Parathyroid adenoma (tissue), 2 donors: ENCODE measurements around the gene GPATCH1.

Experiments used
- H2AFZ ChIP-seq: fragments of 300-600 bp; sonication (generic); one replicate; pipeline ENCODE4 v1.7.0; 2017; ENCODE audit warnings: antibody characterized with exemption, mild to moderate bottlenecking
- H3K27ac ChIP-seq: fragments of 300-600 bp; sonication (generic); one replicate; pipeline ENCODE4 v1.7.0; 2017
- H3K27me3 ChIP-seq: fragments of 300-600 bp; sonication (generic); one replicate; pipeline ENCODE4 v1.7.0; 2017; ENCODE audit warnings: low read length; ENCODE audit not compliant: control insufficient read depth, insufficient read depth
- H3K36me3 ChIP-seq: fragments of 300-600 bp; sonication (generic); one replicate; pipeline ENCODE4 v1.7.0; 2017; ENCODE audit warnings: low read length; ENCODE audit not compliant: control insufficient read depth, insufficient read depth
- H3K4me1 ChIP-seq: fragments of 300-600 bp; sonication (generic); one replicate; pipeline ENCODE4 v1.7.0; 2017; ENCODE audit warnings: control low read depth
- H3K4me2 ChIP-seq: fragments of 300-600 bp; sonication (generic); one replicate; pipeline ENCODE4 v1.7.0; 2017; ENCODE audit warnings: low read length
- H3K4me3 ChIP-seq: fragments of 300-600 bp; sonication (generic); one replicate; pipeline ENCODE4 v1.7.0; 2017; ENCODE audit warnings: low read depth, low read length
- H3K79me2 ChIP-seq: fragments of 300-600 bp; sonication (generic); one replicate; pipeline ENCODE4 v1.7.0; 2017; ENCODE audit warnings: control low read depth
- H3K9ac ChIP-seq: fragments of 300-600 bp; sonication (generic); one replicate; pipeline ENCODE4 v1.7.0; 2017; ENCODE audit warnings: mild to moderate bottlenecking
- H3K9me3 ChIP-seq: fragments of 300-600 bp; sonication (generic); one replicate; pipeline ENCODE4 v1.7.0; 2017; ENCODE audit warnings: low read length; ENCODE audit not compliant: control insufficient read depth
- TF ChIP-seq, protein P1 (sequence below): fragments of 300-600 bp; sonication (generic); IDR thresholded peaks from one replicate; pipeline ENCODE4 v1.7.0; 2017; ENCODE audit warnings: antibody characterized with exemption, mild to moderate bottlenecking
- donor health status: primary hyperparathyroidism.

Gene GPATCH1

DNA sequence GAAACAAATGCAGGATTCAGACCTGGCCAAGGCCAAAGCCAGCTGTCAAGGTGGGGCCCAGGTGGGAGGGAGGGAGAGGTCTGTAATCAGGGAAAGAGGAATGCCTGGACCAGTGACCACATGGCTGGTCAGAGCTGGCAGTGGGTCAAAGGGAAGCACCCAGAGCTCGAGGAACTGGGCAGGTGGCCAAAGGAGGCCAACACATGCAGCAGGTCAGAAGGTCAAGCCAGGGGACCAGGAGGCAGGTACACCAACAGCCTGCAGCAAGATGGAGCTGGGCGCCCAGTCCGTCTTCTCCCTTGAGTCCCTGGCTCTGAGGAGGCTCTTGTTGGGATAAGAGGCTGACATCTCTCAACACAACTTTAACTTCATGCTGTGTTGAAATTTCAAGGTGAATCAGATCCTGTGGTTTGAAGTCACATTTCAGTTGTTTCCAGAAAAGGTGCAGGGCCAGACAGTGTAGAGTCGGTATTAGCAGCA lies 17.1 kb downstream of the GPATCH1 start:
- H3K27me3 ChIP-seq, result no peaks in the 10 kb centered on the region
- H3K4me1 ChIP-seq, result peaks cover 11% of the 10 kb centered on the region
- no peaks in the 10 kb centered on the region for H3K79me2 ChIP-seq
- no peaks in the 10 kb centered on the region for H3K36me3 ChIP-seq
- TF ChIP-seq, protein P1, sequence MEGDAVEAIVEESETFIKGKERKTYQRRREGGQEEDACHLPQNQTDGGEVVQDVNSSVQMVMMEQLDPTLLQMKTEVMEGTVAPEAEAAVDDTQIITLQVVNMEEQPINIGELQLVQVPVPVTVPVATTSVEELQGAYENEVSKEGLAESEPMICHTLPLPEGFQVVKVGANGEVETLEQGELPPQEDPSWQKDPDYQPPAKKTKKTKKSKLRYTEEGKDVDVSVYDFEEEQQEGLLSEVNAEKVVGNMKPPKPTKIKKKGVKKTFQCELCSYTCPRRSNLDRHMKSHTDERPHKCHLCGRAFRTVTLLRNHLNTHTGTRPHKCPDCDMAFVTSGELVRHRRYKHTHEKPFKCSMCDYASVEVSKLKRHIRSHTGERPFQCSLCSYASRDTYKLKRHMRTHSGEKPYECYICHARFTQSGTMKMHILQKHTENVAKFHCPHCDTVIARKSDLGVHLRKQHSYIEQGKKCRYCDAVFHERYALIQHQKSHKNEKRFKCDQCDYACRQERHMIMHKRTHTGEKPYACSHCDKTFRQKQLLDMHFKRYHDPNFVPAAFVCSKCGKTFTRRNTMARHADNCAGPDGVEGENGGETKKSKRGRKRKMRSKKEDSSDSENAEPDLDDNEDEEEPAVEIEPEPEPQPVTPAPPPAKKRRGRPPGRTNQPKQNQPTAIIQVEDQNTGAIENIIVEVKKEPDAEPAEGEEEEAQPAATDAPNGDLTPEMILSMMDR, result no peak
- no peaks in the 10 kb centered on the region for H3K9me3 ChIP-seq
- no peak overlapping the region for H3K9ac ChIP-seq
- H2AFZ ChIP-seq, result no peak overlapping the region
- no peak overlapping the region for H3K4me2 ChIP-seq
- H3K27ac ChIP-seq, result no peak overlapping the region
- no peak overlapping the region for H3K4me3 ChIP-seq

DNA sequence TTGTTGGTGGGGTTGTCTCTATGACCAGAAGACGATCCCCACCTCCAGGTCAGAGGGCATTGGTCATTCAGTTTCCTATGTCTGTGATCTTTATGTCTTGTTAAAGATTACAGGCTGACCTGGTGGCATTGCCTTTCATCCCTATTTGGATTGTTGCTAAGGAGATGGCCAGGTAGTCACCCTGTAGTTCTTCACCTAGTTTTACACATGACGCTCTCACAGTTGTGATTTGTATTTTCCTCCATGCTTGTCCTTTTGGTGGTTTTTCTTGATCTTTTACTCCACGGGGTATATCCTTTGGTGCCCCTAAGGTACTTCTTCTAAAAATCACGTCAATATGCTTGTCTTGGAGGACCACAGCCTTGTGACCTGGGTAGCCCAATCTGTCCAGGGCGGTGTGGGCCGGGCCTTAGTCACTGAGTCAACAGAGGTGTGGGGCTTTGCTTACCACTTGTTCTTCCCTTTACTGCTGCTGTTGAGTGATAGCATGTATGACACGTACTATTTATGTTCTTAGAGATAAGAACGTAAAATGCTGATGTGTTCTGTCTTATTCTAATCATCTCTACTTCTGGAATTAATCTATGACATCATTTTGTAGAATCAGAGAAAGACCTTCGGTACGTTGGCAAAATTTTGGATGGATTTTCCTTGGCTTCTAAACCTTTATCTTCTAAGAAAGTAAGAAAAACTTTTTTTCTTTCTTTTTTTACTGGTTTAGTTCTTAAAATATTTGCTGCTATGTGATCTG lies 20.1 kb downstream of the GPATCH1 start:
- TF ChIP-seq, protein P1, result no peak
- no peaks in the 10 kb centered on the region for H3K36me3 ChIP-seq
- no peak overlapping the region for H3K9ac ChIP-seq
- H3K4me1 ChIP-seq, result peaks cover 11% of the 10 kb centered on the region
- H3K27ac ChIP-seq, result no peak overlapping the region
- H3K4me3 ChIP-seq, result no peak overlapping the region
- no peak overlapping the region for H3K4me2 ChIP-seq
- H2AFZ ChIP-seq, result no peak overlapping the region
- H3K79me2 ChIP-seq, result no peaks in the 10 kb centered on the region
- no peaks in the 10 kb centered on the region for H3K27me3 ChIP-seq
- no peaks in the 10 kb centered on the region for H3K9me3 ChIP-seq

DNA sequence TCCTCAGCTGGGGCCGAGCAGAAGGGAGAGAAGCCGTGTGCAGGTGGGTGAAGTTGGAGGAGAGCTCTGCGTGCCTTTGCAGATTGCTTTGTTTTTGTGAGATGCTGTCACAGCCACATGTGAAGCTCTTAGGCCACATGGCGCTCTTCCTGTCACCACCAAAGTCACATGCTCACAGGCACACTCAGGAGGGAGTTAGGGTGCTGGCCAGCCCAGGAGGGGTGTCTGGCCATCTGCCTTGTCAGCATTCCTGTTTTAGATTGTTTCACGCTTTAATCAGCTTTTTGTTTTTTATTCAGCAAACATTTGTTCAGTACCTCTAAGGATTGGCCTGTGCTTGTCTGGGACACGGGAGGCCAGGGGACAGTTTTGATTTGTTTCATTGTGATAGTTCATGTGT lies 21.9 kb downstream of the GPATCH1 start:
- no peaks in the 10 kb centered on the region for H3K9me3 ChIP-seq
- peaks cover 6% of the 10 kb centered on the region for H3K4me1 ChIP-seq
- no peak overlapping the region for H3K9ac ChIP-seq
- H3K79me2 ChIP-seq, result no peaks in the 10 kb centered on the region
- TF ChIP-seq, protein P1, result no peak
- H3K4me2 ChIP-seq, result no peak overlapping the region
- H2AFZ ChIP-seq, result no peak overlapping the region
- no peaks in the 10 kb centered on the region for H3K36me3 ChIP-seq
- no peak overlapping the region for H3K4me3 ChIP-seq
- no peaks in the 10 kb centered on the region for H3K27me3 ChIP-seq
- no peak overlapping the region for H3K27ac ChIP-seq

- no peaks in the 10 kb centered on the region for H3K27me3 ChIP-seq
- no peaks in the 10 kb centered on the region for H3K9me3 ChIP-seq
- no peak overlapping the region for H3K4me3 ChIP-seq
- no peak overlapping the region for H3K4me2 ChIP-seq
- H3K79me2 ChIP-seq, result no peaks in the 10 kb centered on the region
- no peaks in the 10 kb centered on the region for H3K36me3 ChIP-seq
- H3K9ac ChIP-seq, result no peak overlapping the region
- H3K27ac ChIP-seq, result no peak overlapping the region
- TF ChIP-seq, protein P1, result no peak
- H3K4me1 ChIP-seq, result no peaks in the 10 kb centered on the region
- H2AFZ ChIP-seq, result no peak overlapping the region
Observed at GRCh38 chr19:33108161-33108560, 27.2 kb downstream of the GPATCH1 start.
